ENCODE data around the gene TLDC2.

DNA sequence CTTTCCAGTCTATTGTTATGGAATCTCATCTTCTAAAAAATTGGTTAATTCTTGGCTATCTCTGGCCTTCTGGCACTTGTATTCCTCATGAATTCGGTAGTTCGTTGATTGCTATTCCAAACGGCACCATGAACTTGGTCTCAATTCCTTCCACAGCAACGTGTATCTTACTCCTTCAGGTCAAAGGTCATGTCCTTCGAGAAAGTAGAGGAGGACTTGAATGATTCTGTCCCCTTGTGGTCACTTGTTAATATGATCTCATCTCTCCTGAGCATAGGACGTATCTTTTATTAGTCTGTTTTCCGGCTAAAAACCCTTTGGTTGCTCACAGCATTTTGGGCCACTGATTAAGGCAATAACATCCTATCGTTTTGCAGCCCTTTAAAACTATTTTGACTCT, 9.4 kb downstream of the TLDC2 start:
- no peak for TF ChIP-seq POLR2A (IDR thresholded peaks at IDR 0.05)
- TF ChIP-seq, protein P1, sequence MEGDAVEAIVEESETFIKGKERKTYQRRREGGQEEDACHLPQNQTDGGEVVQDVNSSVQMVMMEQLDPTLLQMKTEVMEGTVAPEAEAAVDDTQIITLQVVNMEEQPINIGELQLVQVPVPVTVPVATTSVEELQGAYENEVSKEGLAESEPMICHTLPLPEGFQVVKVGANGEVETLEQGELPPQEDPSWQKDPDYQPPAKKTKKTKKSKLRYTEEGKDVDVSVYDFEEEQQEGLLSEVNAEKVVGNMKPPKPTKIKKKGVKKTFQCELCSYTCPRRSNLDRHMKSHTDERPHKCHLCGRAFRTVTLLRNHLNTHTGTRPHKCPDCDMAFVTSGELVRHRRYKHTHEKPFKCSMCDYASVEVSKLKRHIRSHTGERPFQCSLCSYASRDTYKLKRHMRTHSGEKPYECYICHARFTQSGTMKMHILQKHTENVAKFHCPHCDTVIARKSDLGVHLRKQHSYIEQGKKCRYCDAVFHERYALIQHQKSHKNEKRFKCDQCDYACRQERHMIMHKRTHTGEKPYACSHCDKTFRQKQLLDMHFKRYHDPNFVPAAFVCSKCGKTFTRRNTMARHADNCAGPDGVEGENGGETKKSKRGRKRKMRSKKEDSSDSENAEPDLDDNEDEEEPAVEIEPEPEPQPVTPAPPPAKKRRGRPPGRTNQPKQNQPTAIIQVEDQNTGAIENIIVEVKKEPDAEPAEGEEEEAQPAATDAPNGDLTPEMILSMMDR (IDR thresholded peaks at IDR 0.05): peak in 5 of 6 experiments; percentile 7 to 70 (median 60)

Measured in Peyer's patch (tissue), 4 donors.